NB4 (cell line): Measurements from ENCODE around the gene SULF2.

Experiments
- DNase-seq: peaks from one replicate; pipeline ENCODE4 v3.0.0; 2010; ENCODE audit warnings: low read depth
- H3K4me3 ChIP-seq: one replicate; pipeline ENCODE4 v1.5.1; 2011; ENCODE audit warnings: mild to moderate bottlenecking, low read depth, low read length, moderate library complexity
- CTCF ChIP-seq: IDR thresholded peaks from one replicate; pipeline ENCODE4 v1.5.1; 2012; ENCODE audit warnings: low read depth, low read length
- MYC ChIP-seq: IDR thresholded peaks from 2 replicates; pipeline ENCODE4 v1.6.1; 2011; ENCODE audit warnings: low read depth, low read length
- POLR2A ChIP-seq: IDR thresholded peaks from 2 replicates; pipeline ENCODE4 v1.6.1; 2011; ENCODE audit warnings: mild to moderate bottlenecking; ENCODE audit not compliant: insufficient read length; ENCODE audit errors: extremely low read depth
- TF ChIP-seq, protein P1 (sequence below): IDR thresholded peaks from 2 replicates; pipeline ENCODE4 v1.6.1; 2011; ENCODE audit warnings: low read depth, low read length

Gene SULF2

DNA sequence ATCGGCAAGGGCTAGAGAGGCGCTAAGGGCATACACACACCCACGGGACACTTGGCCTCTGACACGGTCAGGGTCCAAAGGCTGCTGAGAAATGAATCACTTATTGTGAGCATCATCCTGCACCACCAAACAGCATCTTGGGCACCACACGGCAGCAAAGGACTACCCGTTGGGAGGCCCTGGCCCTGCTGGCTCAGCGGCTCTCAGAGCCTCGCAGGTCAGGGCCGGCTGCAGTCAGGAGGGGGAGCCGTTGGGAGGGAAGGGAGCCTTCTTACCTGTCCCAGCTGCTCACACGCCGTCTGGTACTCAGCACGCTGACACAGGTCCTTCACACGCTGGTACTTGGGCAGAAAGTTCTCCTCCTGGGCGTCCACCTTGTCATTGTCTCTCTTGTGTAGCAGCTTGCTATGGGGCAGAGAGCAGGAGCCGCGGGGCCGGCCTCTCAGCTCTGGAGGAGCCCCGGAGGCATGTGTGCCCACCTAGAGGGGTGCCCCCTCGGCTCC lies 109.0 kb downstream of the SULF2 start:
- DNase-seq, result no peak
- H3K4me3 ChIP-seq, result no peak overlapping the region
- no peak for TF ChIP-seq CTCF
- no peak for TF ChIP-seq MYC
- no peak for TF ChIP-seq POLR2A
- TF ChIP-seq, protein P1, sequence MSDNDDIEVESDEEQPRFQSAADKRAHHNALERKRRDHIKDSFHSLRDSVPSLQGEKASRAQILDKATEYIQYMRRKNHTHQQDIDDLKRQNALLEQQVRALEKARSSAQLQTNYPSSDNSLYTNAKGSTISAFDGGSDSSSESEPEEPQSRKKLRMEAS, result no peak

DNA sequence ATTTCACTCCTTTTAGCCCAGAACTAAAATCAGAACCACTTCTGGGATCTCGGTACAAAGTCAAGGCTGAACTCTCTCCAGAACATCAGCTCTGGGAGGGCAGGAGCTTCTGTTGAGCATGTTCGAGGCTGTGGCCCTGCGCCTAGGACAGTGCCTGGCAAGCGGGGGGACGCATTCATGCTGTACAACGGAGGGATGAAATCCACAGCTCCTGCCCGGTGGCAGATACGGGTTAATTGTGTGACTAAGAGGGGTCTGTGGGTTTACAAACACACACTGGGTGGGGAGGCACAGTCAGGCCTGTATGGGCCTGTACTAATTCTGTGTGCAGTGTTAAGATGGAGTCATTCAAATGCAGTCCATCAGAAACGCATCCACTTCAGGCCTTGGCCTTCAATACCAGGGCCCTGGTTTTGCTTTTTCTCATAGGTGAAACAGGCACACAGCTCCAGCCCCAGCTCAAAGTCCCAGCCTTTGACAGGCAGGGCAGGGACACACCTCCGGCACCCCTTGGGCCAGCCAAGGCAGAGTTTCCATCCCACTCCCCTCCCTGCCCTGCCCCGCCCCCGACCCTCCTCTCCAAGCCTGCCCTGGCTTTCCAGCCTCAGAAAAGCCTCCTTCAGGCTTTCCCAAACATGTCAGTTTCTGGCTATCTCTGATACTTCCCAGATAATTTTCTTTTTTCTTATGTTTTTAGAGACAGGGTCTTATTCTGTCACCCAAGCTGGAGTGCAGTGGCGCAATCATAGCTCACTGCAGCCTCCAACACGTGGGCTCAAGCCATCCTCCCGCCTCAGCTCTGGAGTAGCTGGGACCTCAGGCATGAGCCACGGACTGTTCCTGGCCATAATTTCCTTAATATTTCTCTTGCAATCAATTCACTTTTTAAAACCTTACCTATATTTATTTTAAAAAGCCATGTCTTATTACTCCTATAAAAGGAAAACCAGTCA lies 109.8 kb downstream of the SULF2 start:
- TF ChIP-seq CTCF (no peak), MYC (no peak), POLR2A (no peak)
- TF ChIP-seq, protein P1, result no peak
- no peak overlapping the region for H3K4me3 ChIP-seq
- DNase-seq, result no peak

GRCh38 chr20:47674686-47675085 lies 110.6 kb downstream of the SULF2 start:
- TF ChIP-seq MYC (no peak), CTCF (no peak), POLR2A (no peak)
- TF ChIP-seq, protein P1, result no peak
- H3K4me3 ChIP-seq, result no peak overlapping the region
- DNase-seq, result no peak

DNA sequence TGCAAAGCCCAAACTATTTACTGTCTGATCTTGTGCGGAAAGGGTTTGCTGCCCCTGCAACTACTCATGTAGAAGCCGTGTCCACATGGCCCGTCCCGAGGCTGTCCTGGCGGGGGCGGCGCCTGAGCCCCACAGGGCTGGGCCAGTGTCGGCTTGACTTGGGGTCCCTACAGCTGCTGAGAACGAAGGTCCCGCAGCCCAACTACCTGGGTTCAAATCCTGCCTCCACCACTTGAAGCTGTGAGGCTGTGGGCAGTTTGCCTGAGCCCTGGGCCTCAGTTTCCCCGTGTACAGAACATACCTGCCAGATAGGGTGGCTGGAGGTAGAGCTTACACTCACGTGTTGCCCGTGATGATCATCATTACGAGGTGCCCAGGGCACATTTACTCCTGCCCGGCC lies 111.1 kb downstream of the SULF2 start:
- H3K4me3 ChIP-seq, result no peak overlapping the region
- TF ChIP-seq MYC (no peak), POLR2A (no peak), CTCF (no peak)
- TF ChIP-seq, protein P1, result no peak
- DNase-seq, result no peak

GRCh38 chr20:47673671-47673955 lies 111.7 kb downstream of the SULF2 start:
- DNase-seq, result no peak
- no peak overlapping the region for H3K4me3 ChIP-seq
- no peak for TF ChIP-seq CTCF
- TF ChIP-seq, protein P1, result no peak
- TF ChIP-seq MYC, result no peak
- no peak for TF ChIP-seq POLR2A
